Hippocampal formation (tissue), 2 donors: ENCODE measurements around the gene WDR76.
A peak's percentile ranks its signal among the peaks of the same experiment; 100 is the strongest.

Experiments
- DNase-seq, 2 donors: peaks; one replicate each; lab custom pipeline; 2025; lab: John Stamatoyannopoulos, UW

The WDR76 gene

DNA sequence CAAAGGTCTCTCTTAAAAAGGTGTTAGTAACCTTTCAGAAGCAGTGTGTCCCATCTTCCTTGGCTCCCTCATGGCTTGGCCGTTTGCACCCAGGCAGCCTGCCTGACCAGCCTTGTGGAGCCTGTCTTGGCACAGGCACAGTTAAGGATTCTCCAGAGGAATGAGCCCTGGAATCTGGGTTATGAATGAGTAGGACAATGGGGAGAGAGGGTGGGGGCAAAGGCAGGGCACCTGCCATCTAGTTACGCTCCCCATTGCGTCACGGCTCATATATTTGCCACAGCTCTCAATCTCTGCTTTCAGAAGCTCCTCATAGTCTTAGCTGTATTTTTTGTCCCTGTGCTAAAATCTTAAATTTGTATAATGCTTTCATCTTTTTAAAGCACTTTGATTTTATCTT lies 50.6 kb downstream of the WDR76 start:
- DNase-seq = no peak

DNA sequence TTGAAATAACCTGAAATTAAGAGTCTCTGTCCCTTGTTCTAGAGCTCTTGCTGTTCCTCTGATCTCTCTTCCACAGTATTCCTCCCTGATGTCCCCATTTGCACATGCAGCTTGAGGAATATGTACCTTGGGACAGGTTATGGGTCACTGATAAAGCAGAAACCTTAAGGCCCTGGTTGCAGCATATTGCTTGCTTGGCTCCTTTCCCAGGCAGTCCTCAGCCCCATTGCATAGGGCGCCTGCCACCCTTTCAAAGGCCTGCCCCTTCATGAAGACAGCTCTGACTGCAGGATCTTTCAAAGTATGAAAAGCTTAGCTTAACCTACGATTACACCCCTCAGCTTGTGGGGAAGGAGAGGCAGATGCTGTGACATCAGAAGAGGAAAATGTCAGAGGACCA lies 51.6 kb downstream of the WDR76 start:
- DNase-seq = no peak

DNA sequence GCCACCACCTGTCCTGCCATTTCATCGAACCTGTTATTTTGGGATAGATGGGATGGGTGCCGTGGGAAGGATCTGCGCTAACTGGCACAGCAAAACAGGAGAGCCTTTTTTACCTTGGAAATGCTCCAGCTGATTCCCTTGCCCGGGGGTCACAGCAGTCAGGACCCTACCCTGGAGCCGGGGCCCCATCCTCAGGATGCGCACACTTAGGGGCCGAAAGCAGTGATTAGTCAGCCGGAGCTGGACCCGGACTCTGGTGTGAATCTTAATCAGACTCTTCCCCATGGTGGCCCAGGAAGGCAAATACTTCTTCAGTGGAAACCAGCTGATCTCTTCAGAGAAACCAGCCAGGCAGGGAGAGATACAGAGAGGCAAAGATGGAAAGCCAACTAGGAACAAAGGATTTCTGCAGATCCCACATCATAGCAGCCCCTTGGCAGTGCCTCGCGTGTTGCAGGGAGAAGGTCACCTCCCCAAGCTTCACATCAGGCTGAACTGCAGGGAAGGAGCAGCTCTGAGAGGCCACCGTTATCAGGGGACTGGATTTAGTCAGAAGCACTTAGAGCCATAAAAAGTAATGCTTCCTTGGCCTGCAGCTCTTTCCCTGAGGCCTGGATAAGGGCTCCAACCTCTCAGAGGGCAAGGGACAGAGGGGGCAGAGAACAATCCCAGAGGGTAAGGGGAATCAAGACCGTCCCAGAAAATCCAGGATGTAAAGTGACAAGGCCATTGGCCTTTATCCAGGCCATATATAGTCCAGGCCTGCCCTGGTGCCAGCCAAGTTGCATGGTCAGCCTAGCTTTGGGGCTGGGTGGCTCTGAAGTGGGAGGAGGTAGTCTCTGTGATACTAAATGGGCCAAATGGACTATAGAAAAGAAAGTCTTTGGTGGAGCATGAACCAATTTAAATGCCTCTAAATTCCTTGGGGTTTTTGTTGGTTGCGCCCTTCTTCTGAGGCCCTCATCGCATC lies 52.9 kb downstream of the WDR76 start:
- no peak for DNase-seq

DNA sequence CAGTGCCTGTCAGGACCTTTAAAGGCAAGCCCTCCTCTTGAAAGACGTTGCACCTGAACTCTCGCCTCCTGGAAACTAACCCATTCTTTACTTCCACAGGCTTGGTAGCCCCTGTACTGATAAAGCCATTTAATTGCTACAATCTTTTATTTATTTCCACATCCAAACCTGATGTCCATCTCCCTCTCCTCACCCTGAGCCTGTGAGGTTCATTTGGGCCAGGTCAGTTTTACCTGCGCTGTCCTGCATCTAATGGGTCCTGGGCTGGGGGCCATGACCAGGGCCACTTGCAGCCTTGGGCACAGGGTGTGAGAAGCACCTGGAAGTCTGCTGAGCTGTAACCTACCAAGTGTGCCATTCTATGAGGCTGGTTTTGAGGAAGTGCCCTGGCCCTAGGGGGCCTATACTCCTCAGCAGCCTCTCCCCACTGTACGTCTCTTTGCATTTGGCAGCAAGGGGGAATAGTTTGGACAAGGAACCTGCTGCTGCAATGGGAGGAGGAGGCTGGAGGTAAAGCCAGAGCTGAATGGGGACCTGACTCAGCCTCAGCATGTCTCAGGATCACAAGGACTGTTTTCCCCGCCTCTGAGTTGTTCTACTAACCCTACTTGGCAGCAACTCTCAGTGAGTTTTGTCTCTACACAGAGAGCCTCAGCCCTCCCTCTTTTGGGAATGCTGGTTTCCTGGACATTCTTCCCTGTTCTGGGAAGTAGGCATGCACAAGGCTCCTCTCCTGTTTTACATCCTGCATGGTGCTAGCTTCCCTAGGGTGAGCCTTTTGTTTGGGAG lies 53.8 kb downstream of the WDR76 start:
- DNase-seq = no peak

DNA sequence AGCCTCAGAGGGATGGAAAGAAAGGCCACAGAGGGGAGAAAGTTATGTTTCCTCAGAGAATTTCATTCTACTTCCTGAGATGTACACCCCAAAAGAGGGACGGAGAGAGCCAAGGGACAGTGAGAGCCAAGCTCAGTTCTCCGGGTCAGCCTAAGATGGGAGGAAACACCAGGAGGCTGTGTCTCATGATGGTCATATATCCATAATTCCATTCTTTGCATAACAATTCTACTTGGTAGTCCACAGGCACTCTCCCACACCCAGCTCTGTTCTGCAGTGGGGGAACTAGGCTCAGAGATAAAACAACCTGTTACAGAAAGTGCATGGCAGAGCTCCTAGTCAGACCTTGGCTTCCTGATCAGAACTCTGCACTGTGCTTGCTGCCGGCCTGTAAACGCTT lies 54.4 kb downstream of the WDR76 start:
- no peak for DNase-seq

DNA sequence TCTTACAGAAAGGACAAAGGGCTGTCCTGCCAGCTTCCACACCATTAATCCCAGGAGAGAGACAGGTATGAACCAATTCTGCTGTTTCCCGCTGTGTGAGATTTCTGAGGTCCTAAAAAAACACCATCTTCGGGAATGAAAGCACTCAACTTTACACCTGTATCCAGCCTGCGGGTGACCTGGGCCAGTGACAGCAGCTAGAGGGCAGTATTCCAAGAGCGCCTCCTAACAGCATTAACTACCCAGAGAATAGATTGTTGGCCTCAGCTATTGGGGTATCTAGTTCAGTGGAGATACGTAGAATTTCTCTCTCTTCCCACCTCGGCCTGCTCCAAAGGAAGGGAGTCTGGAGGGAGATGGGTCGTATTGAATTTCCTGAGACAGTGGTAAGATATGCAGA lies 55.1 kb downstream of the WDR76 start:
- DNase-seq = no peak

DNA sequence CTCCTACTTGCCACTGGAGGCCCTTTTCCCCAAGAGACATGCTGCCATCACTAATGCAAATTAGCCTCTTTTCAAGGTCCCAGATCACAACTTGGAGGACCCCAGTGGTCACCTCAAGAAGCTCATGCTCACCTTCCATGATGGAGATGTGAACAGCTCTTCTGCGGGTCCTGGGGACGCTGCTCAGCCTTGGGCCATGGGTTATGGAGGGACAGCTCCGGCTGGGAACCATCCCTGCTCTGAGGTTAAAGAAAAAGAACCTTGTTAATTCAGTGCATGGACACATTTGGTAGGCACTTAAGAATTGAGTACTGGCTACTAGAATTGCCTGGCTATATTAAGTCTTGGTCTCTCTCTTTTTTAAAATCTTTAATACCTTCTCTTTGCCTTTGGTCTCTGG lies 56.8 kb downstream of the WDR76 start:
- DNase-seq = no peak

DNA sequence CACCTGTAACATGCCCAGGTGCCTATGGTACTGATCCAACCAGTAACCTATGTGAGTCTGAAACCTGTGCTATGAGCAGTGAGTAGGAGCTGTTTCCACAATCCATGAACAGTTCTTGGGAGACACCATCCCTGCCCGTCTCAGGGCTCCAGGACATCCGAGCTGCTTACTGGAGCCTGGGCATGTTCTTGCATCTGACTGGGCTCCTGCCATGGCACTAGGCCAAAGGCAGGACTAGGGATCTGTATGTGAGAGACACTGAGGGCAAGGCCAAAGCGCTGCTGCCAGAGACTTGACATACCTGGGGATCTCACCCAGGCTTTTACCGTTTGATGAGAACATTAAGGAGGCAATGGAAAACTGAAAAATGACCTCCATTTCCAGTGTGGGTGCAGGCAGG lies 59.8 kb downstream of the WDR76 start:
- no peak for DNase-seq

DNA sequence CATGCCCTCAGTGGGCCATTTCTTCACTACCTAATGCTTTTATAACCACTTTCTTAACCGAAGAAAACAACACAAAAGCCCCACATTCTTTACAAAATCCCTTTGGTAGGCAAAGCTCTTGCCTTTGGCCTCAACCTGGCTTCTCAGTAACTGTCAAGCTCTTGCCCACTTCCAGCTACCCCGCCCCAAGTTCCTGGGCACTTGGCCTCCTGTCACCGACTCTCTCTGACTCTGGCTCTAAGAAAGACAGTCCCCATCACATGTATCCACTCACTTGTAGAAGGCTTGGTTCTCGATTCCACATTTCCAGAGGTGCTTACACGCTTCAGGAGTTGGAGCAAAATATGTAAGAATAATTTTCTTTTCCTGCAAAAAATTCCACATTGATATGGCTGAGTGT lies 61.1 kb downstream of the WDR76 start:
- no peak for DNase-seq

DNA sequence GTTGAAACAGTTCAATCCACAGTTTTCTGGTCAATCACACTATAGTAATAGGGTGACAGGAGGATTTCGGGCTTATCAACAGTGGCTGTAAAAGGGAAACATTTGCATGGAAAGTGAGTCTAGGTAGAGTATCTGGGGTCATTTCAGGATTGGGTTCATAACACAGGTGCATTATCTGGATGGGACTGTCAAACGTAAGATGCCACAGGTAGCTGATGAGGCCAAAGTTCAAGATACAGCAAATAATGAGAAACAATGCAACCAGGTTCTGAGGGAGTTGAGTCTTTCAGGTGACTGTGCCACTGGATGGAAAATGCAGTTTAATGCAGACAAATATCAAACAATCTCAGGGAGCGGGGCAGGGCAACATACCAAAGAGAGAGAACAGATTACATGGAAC lies 62.2 kb downstream of the WDR76 start:
- DNase-seq = no peak

DNA sequence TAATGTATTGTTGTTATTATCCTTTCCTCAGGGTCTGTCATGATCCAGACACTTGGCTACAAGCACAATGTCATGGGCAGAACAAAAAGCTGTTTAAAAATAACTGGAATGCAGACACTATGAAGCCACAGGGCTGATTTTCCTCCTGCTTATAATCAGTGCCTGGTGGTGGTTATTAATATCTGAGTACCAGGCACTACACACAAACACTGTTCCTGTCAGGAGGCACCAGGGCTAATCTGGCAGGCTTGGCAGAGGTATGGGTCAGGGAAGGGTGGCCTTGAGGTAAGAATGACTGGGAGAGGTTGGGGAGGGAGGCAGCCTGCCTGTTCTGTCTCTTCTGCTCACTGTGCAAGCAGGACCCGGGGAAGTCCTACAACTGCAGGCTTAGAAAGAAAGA lies 67.2 kb downstream of the WDR76 start:
- no peak for DNase-seq

DNA sequence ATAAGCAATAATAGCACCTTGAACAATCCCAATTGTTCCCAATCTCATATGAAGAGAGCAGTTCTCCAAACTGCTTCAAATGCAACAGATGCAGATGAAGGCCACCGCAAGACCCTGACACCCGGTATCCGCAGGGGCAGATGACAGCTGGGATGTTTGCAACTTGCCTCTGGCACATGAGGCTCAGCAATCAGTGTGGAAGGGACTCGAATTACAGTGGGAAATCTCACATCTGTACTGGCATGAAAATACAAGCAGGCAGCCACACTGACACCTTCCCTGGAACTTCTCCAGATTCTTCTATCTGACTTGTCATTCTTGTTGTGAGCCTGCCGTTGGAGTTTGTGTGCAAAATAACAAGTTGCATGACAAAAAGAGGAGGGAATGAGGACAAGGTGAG lies 68.8 kb downstream of the WDR76 start:
- DNase-seq = no peak

DNA sequence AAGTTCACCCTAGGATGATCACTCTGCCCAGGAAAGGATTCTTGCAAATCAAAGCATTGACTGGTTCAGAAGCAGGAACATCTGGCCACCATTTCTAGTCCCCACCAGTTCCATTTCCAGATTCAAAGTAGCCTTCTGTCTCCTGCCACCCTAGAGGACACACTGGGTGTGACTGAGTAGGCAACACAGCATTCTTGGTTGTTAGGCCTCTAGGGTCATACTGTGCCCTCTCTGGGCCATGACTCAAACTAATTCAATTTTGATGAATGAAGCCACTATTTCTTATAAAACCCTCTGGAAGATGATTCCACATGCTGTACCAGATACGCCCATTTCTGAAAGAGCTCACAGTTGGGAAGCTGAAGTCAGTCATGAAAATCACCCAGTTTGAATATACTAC lies 69.7 kb downstream of the WDR76 start:
- no peak for DNase-seq

DNA sequence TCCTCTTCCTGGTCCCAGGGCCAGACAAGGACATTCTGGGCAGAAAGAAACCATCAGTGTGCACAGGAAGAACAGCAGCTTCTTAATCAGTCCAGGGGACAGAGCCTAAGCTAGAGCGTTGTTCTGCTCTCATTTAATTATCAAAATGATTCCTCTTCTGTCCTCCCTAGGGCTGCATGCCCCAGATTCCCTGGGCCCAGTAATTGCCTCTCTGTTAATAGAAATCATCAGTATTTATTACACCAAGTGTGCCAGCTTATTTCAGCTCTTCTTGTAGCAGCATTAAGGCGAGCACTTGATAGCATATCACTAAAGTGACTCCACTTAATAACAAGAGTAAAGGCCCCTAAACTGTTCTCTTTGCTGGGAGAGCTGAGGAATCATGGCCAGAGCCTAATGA lies 72.1 kb downstream of the WDR76 start:
- DNase-seq = no peak

DNA sequence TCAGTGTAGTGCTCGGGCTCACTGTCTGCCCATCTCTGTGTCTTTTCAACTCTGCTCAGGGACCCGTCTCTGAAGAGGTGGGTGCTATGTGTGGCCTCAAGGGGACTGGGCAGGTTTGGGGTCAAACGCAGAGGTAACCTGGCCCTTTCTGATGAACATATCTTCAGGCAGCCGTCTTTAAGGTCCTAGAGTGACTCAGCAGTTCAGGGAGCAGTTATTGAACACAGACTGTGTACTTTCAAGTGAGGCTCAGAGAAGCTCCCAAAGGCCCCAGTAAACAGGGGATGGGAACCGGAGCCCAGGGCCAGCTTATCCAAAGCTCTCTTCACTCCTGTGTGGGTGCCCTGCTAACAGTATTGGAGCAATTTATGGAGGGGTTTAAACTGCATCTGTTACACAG lies 73.1 kb downstream of the WDR76 start:
- DNase-seq = no peak

DNA sequence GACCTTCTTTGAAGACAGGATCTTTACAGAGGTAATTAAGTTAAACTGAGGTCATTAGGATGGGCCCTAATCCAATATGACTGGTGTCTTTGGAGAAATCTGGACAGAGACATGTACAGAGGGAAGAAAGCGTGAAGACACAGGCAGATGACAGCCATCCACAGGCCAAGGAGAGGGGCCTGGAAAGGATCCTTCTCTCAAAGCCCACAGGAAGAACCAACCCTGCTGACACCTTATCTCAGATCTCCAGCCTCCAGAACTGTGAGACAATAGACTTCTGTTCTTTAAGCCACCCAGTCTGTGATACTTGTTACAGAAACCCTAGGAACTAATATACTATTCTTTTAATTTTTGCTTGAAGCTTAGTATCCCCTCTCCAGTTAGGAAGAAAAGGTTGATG lies 74.2 kb downstream of the WDR76 start:
- DNase-seq = no peak

DNA sequence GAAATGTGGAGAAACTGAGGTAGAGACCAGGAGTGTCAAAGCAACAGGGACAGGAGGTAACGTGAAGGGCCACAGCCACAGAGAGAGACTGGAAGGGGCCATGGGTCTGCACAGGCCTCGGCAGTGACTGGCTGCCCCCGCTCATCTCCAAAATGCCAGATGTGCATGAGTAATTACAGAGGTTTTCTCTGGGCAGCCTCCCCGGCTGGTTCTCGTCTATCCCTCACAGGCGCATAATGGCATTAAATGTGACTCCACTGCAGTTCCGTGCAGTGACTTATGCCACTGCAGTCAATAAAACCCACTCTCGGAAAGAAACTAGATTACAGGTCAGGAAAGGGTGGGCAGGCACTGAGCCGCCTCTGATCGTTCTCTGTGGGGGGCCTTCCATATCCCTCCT lies 74.7 kb downstream of the WDR76 start:
- no peak for DNase-seq

DNA sequence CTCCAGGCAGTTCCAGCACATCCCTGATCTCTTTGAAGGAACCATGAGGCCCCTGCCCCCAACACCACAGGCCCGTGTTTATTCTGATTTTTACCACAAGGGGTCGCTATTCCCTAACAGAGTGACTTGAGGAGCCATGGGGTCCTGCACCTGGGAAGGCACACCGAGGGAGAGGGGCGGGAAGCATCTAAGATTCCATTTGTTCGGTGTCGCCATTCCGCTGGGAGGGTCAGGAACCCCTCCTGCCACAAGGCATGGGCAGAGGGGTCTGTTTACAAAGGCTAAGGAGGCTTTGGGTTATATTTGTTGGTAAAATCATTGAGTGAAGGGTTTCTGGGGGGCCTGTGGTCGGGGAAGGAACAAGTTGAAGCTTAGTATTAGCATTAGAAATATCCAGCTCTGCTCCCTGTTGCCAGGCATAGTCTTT lies 77.1 kb downstream of the WDR76 start:
- DNase-seq = peak in 1 of 2 donors; percentile 23

DNA sequence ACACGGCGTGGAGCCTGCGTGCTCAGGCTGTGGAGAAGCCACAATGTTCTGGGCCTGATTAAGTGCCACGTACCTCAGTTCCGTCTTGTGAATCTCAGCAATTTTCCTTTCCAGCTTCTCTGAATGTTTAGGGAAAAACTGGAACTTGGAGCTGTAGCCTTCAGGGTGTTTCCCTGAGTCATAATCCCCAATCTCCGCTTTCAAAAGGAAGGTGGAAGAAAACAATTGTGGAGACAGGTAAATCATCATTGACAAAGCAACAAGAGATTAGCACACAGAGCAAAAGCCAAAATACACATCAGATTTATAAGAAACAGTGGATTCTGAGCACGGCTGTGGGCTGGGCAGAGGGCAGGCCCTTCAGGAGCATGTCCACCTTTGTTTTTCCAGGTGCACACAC lies 79.0 kb downstream of the WDR76 start:
- DNase-seq = no peak

DNA sequence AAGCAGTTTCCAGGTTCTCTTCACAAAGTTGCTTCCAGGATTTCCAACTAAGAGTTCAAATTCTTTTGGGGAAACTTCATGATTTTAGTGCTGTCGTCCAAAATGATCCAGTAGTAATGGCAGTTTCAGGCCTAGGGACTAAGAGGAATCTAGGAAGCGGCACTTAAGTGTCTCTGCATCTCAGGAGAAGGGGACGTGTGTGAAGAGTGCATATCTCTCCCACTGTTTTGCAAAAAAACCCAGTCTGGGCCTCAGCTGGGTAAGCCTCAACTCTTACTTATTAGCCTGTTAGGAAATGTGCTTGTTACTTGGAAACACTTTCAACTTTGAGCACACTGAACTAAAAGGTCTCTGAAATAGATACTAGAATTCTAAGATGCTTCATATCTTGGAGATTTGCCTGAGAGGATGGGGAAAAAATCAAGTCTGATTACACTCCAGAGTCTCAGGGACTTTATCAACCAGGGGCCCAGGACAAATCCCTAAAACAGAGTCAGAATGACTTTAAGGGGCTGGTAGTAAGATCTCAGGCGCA lies 81.8 kb downstream of the WDR76 start:
- DNase-seq = no peak

DNA sequence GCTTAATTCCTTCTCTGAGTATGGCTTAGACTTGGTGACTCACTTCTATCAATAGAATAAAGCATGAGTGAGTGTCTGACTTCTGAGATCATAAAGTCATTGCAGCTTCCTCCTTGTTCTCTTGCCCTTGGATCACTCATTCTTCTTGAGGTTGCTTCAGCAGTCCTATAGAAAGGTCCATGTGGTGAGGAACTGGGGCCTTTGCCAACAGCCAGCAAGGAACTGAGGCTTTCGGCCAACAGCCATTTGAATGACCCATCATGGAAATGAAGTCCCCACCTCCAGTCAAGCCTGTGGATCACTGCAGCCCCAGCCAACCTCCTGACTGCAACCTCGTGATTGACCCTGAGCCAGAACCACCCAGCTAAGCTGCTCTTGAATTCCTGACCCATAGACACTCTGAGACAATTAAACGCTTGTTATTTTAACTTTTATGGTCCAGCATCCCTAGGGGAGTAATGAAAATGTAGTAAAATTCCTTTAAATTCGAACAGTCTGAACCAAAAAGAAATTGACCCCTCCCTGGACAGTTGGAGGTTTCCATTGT lies 84.5 kb downstream of the WDR76 start:
- DNase-seq = peak in 1 of 2 donors; percentile 51

DNA sequence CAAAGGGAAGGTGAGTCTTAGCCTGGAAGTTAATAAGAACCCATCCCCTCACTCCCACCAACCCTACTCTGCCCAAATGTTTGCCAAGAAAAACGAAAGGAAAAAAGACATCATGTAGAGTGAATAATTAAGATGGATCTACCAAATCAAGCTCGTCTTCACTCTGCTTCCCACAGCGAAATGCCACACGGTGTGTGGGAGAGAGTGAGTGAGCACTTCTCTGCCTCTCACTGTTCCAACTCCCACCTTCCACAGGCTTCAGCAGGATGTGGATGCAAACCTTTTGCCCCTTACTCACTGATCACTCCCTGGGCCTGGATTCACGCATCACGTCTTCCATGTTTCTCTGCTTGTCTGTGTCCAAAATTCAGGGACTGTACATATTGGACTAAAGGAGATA lies 85.4 kb downstream of the WDR76 start:
- DNase-seq = no peak
